GM12873 (cell line): ENCODE data around the gene DLX6.

Experiments
- TF ChIP-seq, protein P1 (sequence below): IDR thresholded peaks from 2 replicates; pipeline ENCODE4 v1.5.1; 2012; ENCODE audit warnings: low read depth, mild to moderate bottlenecking, moderate library complexity, low read length, control low read depth; ENCODE audit not compliant: insufficient read depth; ENCODE audit errors: missing control alignments

DLX6 gene

DNA sequence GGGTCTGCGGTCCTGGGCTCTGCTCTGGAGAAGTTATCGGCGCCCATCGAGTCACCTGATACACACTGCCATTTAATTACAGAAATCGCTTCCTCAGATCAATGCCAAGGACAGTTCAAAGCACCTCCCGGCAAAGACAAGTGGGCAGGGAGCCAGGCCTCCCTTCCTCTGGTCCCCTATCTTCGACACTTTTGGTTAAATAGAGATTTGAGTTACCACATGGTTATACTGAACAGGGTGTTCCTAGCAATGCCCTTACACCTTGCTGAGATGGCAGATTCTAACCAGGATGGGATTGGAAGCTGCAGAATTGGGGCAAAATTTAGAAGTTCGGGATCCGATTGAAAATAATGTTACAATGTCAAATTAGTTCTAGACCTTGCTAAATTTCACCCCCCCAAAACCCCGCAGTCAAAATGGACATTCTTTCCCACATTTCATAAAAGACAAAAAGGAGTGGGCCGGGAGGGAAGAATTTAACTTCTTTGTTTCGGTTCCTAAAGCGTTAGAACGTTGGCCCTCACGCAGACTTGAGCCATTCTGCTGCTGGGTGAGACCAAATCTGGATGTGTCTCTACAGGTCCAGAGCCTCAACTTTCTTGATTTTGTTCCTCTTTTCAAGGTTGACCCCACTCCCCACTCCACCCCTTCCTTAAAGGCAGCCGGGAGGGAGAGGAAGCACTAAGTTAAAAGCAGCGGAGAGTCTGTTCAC lies 21.5 kb downstream of the DLX6 start:
- TF ChIP-seq, protein P1, sequence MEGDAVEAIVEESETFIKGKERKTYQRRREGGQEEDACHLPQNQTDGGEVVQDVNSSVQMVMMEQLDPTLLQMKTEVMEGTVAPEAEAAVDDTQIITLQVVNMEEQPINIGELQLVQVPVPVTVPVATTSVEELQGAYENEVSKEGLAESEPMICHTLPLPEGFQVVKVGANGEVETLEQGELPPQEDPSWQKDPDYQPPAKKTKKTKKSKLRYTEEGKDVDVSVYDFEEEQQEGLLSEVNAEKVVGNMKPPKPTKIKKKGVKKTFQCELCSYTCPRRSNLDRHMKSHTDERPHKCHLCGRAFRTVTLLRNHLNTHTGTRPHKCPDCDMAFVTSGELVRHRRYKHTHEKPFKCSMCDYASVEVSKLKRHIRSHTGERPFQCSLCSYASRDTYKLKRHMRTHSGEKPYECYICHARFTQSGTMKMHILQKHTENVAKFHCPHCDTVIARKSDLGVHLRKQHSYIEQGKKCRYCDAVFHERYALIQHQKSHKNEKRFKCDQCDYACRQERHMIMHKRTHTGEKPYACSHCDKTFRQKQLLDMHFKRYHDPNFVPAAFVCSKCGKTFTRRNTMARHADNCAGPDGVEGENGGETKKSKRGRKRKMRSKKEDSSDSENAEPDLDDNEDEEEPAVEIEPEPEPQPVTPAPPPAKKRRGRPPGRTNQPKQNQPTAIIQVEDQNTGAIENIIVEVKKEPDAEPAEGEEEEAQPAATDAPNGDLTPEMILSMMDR, result no peak

DNA sequence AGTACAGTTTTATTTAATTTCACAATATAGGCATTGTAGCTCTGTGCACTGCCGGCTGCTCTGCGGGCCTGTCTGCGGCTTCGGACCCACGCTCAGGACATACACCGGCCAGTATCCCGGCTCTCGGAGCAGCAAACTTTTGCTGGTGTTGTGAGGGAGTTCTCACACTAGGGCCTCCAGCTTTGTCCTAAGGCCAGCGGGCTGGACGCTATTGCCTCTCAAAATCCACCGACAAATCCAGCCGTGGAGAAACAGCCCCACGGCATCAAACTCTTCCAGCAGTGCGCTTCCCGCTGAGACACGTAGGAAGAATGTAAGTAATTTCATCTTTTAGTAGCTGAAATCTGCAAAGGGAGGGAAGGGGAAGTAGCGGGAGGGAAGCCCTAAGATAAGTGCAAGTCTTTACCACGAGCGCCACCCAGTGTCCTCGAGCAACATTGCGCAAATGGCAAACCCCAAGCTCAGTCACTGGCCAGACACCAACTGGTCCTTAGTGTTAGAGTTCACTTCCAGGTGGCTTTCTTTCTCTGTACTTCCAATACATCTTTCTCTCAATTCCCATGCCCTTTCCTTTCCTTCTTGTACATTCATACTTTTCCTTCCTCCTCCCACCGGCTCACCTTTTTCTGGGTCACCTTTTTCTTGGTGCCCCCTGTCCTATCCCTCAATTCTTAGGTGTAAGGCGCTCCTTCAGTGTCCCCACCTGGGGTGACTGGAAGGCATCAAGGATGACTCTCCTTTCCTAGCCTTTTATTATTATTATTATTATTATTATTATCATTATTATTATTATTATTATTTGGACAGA lies 22.3 kb downstream of the DLX6 start:
- TF ChIP-seq, protein P1, result peak; percentile 94

DNA sequence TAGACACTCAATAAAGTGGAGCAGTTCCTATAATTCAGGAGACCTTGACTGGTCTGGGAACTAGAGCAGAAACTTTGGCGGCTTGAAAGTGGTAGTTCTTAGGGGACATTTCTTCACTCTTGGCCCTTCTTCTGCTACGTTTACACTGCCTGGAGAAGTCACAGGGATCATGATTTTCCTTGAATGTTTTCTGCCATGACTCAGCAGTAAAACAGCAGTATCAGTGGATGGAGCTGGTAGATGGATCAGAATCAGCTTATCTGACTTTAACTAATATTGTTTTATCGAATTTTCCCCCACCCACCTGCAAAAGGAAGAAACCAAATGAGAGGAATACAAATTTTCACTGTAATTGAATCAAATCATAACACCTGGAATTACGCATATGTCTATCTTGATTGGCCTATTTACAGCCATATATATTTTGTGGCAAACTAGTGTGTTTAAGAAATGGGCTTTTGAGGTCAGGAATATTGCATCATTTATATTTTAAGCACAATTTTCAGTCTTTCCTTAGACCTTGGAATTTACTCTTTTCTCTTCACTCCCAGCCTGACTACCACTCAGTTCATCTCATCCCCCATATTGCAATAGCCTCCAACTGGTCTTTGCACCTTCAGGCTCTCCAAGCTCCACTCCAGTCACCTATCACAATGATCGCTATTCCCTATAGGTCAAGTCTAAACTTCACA lies 34.2 kb downstream of the DLX6 start:
- TF ChIP-seq, protein P1, result no peak

DNA sequence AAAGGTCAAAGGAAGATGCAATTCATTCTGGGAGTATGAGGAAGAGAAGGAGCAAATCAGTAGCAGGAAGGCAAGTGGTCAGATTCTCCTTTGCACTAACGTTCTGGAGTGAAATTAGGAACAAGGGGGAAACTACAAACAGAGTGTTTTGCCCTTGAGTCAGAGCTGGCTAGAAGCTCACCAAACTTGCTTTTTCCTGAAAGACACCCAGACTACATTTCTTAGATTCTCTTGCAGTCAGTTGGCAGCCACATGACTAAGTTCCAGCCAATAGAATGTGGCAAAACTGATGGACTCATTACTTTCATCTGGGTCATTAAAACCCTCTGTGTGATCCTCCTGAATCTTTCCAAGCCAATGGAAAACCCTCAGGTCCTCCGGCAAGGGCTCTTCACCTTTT lies 37.9 kb downstream of the DLX6 start:
- TF ChIP-seq, protein P1, result no peak
